ENCODE measurements around the gene NPB.
"Not testable (repeated sequence)": the region's sequence is repeated elsewhere in the genome, so short reads cannot be mapped to it uniquely, and the experiment has no call there.

NPB gene

GRCh38 chr17:81917565-81918332 is 15.7 kb downstream of the NPB start, which contains the start of gene SIRT7:
Gene SIRT7 (minus strand): TSS chr17:81918176. CDS start chr17:81918131, 45 bp downstream.
- no peak for TF ChIP-seq CTCF (IDR thresholded peaks at IDR 0.05; ENCODE audit: insufficient read depth, low read length, poor library complexity, severe bottlenecking)
- no peaks in the 10 kb centered on the region for H3K27me3 ChIP-seq (replicated peaks; ENCODE audit: control insufficient read depth, insufficient read depth, low read length)

GRCh38 chr17:81918333-81918669 is 16.3 kb downstream of the NPB start:
- H3K27me3 ChIP-seq (replicated peaks; ENCODE audit: control insufficient read depth, insufficient read depth, low read length); H3K4me3 ChIP-seq (replicated peaks; ENCODE audit: low read depth, low read length); DNase-seq (ENCODE audit: extremely low read depth, insufficient read length): not testable (repeated sequence)
- peaks cover 28% of the 10 kb centered on the region for H3K36me3 ChIP-seq (ENCODE audit: control insufficient read depth, insufficient read depth, low read length)

More at GRCh38 chr17:81917565-81918332, 15.7 kb downstream of the NPB start, which contains the start of gene SIRT7:
- DNase-seq (ENCODE audit: extremely low read depth, insufficient read length), result peak; percentile 91
- H3K4me3 ChIP-seq (replicated peaks; ENCODE audit: low read depth, low read length), result peak within 1 kb of the TSS; percentile 86
- H3K36me3 ChIP-seq (ENCODE audit: control insufficient read depth, insufficient read depth, low read length), result peaks cover 30% of the 10 kb centered on the region

GRCh38 chr17:81918832-81919545 is 17.0 kb downstream of the NPB start:
- no peak for TF ChIP-seq CTCF (IDR thresholded peaks at IDR 0.05; ENCODE audit: insufficient read depth, low read length, poor library complexity, severe bottlenecking)
- Histone ChIP-seq H3K27me3 (replicated peaks; ENCODE audit: control insufficient read depth, insufficient read depth, low read length) (no peaks in the 10 kb centered on the region), H3K36me3 (ENCODE audit: control insufficient read depth, insufficient read depth, low read length) (peaks cover 22% of the 10 kb centered on the region), H3K4me3 (replicated peaks; ENCODE audit: low read depth, low read length) (no peak overlapping the region)
- DNase-seq (ENCODE audit: extremely low read depth, insufficient read length), result no peak

DNA sequence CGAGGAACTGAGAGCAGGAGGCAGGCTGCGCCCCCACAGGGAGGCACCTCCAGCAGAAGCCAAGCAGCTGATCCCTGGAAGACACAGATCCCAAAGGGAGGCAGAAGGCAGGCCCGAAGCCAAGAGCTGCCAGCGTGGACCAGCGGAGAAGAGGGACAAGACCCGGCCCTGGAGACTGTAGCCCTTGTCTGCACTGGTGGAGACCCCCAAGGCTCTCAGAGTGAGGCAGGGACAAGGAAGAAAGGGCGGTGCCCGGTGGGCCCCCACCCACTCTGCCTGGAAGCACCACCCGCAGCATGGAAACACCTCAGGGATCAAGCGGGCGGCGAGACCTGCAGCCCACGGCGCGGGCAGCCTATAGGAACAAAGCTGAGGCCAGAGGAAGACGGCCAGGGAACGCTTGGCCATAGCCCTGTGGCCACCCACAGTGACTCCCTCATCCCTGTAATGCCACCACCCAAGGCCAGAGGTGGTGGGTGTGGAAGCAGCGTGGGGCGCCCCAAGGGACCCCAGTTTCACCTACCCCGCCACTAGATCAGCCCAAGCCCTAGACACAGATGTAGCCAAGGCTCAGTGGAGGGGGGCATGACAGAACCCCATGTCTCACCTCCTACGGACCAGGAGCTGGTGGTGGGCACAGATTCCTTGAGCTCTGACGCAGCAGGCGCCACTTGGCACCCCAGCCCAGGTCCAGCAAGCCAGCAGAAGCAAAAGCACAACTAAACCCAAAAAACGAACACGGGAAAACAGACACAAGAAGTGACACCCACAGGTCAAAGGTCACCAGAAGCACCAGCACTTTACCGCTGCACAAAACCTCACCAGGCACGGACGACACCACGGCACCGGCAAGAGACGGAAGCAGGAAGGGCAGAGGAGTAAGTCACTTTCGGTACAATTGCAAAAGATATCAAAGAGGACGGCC is 18.8 kb downstream of the NPB start:
- TF ChIP-seq CTCF (IDR thresholded peaks at IDR 0.05; ENCODE audit: insufficient read depth, low read length, poor library complexity, severe bottlenecking), result no peak
- Histone ChIP-seq H3K4me3 (replicated peaks; ENCODE audit: low read depth, low read length) (no peak overlapping the region), H3K27me3 (replicated peaks; ENCODE audit: control insufficient read depth, insufficient read depth, low read length) (no peaks in the 10 kb centered on the region), H3K36me3 (ENCODE audit: control insufficient read depth, insufficient read depth, low read length) (peaks cover 8% of the 10 kb centered on the region)
- DNase-seq (ENCODE audit: extremely low read depth, insufficient read length), result no peak

DNA sequence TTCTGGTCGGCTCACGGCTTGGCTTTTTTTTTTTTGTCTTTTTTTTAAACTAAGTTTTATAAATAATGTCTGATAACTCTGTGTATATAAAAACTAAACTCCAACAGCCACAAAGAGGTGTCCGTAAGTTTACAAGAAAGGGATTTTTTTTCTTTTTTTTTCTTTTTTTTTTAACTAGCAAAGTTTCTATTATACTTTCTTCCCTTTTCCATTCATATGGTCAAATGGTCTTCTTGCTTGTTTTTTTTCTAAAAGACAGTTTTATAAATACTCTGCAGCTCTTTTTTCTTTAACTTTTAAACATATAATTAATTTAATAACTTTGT is 19.5 kb downstream of the NPB start:
- Histone ChIP-seq H3K36me3 (ENCODE audit: control insufficient read depth, insufficient read depth, low read length) (peaks cover 8% of the 10 kb centered on the region), H3K4me3 (replicated peaks; ENCODE audit: low read depth, low read length) (no peak overlapping the region), H3K27me3 (replicated peaks; ENCODE audit: control insufficient read depth, insufficient read depth, low read length) (no peaks in the 10 kb centered on the region)
- TF ChIP-seq CTCF (IDR thresholded peaks at IDR 0.05; ENCODE audit: insufficient read depth, low read length, poor library complexity, severe bottlenecking), result no peak
- DNase-seq (ENCODE audit: extremely low read depth, insufficient read length), result no peak

All from GM06990 (cell line).